ENCODE results near the gene LMF2.

Gene LMF2

DNA sequence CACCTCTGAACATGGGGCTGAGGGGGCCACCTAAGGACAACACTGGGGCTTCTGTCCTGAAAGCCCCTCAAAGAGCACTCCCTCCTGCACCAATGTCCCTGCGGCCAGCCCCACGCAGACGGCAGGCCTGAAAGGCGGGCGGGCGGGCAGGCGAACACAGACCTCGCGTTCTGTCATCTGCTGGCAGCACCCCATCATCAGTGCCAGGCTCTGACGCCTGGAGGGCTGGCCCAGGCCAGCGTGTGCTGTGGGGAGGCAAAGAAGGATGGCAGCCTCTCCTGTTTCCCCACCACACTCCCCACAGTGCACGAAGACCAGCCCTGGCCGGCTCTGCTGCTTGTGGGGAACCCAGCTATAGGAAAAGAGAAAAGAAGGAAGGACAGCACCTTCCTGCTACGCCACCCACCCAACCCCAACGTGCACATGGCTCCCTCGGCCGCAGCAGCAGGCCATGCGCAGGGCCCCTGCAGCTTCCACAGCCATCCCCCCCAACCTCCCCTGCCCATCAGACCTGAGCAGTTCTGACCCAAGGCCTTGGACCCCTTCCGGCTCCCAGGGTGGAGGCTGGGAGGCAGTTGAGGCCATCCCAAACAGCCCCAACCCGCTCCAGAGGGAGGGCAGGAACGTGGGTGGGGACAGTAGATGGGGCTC is 36.2 kb downstream of the LMF2 start:
- H3K27ac ChIP-seq, result peak overlapping the region; percentile 47
- no peak for DNase-seq (ENCODE audit: low read depth, low spot score)

DNA sequence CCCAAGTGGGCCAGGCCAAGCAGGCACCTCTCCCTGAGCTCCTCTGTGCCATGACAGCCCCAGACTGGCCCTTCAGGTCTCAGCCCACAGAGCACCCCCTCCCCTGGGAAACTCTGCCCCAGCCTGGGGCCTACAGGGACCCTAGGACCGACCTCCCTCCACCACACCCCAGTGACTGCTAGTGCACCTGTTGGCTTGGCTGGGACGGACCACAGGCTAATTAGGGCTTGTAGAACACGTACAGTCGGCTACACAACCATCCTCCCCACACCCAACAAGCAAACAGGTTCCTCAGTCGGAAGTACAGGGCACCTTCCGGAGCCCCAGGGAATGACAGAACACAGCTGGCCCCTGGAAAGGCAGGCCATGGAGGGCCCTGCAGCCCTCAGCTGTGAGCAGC is 37.0 kb downstream of the LMF2 start:
- peak overlapping the region; percentile 47 for H3K27ac ChIP-seq
- DNase-seq (ENCODE audit: low read depth, low spot score), result no peak

DNA sequence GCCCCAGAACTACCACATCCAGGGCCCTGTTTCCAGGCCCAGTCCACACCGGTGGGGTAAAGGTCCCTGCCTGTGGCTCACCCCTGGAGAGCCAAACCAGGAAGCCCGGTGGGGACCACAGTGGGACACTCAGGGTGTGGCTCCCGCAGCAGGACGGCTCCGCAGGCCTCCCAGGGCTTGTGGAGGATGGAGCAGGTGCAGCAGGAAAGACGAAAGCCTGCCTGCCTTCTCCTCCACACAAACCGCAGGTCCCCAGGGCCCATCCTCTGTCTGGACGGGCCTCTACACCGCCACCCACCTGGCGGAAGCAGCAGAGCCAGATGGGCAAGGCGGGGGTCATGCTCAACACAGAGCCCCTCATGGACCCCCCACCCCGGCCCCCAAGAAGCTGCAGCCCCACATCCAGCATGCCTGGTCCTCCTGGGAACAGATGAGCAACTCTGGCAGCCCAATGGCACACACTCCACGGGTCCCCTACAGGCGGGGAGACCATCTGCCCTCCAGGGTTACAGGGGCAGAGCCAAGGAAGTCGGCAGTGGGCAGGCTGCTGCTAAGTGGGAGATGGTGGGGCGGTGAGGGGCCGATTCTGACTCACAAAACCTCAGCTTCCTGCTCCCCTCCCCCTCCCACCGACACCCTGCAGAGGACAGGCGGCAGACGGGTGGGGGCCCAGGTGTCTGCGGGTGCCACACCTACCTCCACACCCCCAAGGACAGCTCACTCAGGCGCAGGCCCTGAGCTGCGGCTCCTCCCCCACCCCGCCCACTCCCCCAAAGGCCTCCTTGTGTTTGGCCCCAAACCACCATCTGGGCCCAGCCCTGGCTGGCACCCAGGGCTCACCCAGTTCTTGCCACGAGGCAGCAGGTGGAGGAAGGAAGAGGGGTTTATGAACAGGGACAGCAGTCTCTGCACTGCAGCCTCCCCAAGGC is 37.9 kb downstream of the LMF2 start:
- DNase-seq (ENCODE audit: low read depth, low spot score), result peak; percentile 37
- H3K27ac ChIP-seq, result peak overlapping the region; percentile 47

DNA sequence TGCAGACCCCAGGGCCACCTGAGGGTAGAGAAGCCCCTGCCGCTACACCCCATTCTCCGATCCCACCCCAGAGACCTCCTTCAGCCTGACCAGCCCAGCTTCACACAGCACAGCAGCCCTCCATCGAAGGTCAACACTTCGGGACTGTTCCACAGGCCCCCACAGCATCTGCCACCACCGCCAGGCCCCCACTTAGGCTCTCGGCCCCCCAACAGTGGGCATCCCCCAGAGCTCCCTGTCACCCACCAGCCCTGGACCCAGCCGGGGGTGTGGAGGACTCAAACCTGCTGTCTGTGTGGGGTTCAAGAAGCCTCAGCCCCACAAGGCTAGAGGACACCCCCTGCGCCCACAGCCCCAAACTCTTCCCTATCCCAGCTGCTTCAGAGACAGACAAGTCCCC is 38.9 kb downstream of the LMF2 start:
- DNase-seq (ENCODE audit: low read depth, low spot score), result no peak
- no peak overlapping the region for H3K27ac ChIP-seq

DNA sequence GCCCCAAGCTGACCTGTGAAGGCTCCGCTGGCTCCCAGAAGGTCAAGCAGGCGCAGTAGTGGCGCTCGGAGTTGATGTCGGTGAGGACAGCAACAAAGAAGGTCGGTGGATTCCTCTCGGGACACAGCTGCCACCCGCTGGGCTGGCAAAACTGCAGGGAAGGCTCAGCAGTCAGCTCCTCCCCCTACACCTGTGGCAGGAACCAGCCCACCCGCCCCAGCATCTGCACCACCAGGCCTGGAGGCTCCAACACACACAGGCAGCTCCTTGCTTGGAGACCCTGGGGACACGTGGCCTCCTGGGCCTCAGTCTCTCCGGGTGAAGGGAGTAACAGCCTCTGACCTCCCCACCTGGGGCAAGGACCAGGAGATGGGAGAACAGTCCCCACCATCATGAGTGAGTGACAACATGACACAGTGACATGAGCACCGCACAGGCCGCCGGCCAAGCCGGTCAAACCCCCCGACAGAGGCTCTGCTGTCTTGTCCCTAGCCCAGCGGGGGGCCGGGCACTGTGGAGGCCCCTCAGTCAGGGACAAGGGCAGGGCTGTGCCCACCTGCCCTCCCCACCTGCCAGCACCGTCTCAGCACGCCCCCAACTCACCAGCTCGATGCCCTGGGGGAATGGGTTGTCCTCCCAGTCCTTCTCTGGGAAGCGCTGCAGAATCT is 39.6 kb downstream of the LMF2 start:
- H3K27ac ChIP-seq, result no peak overlapping the region
- DNase-seq (ENCODE audit: low read depth, low spot score), result no peak

DNA sequence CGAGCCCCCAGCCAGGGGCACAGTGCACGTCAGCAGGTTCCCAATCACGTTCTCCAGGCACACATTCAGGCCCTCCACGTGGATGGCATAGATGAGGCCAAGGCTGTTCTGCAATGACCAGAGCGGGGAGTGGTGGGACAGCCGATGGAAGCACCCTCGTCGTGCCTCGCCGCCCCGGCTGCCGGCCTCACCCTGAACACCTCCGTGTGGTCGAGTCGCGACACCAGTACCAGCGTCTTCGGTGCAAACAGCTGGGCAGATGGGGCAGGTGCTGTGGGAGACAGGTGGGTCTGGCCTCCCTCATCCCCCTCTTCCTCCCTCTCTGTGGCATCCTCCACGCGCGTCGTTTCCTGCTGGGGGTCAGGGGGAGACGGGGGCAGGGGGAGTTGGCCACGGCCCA is 40.2 kb downstream of the LMF2 start:
- DNase-seq (ENCODE audit: low read depth, low spot score), result no peak
- H3K27ac ChIP-seq, result no peak overlapping the region

DNA sequence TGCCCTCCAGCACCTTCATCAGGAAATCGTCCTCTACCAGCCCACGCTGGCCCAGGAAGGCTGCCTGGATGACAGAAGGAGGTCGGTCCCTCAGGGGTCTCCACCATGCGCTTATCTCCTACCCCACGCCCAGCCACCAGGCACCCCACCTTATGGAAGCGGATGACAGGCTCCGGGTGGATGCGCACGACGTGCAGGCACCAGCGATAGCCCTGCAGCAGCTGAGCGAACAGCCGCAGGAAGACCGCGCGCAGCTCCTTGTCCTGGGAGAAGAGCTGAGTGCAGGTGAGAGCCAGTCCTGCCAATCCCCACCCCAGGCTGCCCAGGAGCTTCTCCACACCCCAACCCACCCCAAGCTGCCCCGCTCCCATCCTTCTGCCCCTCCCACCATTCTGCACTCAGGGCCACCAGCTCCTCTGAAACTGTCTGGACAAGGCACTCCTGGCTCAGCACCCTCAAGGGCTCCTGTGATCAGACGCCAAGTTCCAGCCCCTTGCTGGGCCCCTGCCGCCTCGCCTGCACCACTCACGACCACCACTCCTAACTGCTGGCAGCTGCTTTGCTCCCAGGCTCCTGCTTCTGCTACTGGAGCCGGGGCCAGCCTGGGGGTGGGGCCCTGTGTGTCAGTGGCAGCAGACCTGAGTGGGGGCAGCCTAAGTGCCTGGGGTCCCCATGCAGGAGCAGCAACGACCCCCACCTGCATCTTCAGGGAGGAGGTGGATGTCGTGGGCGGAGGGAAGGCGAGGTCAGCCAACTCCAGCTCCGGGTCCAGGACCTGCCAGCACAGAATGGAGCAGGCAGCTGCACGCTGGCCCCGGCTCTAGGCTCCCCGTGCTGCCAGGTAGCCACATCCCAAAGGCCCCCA is 42.2 kb downstream of the LMF2 start:
- DNase-seq (ENCODE audit: low read depth, low spot score), result no peak
- no peak overlapping the region for H3K27ac ChIP-seq

DNA sequence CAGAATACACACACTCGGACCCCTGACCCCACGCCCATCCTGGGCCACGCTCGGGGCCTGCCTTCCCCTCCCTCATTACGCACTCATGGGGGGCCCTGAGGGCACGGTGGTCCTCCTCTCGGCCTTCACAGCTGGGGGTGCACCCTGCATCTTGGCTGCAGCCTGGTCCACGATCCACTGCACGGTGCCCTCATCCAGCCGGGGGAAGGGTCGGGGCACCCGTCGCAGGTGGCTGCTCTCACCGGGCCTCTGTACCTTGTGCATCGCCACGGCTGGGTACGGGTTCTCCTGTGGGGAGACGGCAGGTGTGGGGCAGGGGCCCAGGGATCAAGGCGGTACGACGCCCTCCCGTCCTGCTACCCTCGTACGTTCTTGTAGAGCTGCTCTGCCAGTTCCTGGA is 43.1 kb downstream of the LMF2 start:
- DNase-seq (ENCODE audit: low read depth, low spot score), result no peak
- no peak overlapping the region for H3K27ac ChIP-seq

DNA sequence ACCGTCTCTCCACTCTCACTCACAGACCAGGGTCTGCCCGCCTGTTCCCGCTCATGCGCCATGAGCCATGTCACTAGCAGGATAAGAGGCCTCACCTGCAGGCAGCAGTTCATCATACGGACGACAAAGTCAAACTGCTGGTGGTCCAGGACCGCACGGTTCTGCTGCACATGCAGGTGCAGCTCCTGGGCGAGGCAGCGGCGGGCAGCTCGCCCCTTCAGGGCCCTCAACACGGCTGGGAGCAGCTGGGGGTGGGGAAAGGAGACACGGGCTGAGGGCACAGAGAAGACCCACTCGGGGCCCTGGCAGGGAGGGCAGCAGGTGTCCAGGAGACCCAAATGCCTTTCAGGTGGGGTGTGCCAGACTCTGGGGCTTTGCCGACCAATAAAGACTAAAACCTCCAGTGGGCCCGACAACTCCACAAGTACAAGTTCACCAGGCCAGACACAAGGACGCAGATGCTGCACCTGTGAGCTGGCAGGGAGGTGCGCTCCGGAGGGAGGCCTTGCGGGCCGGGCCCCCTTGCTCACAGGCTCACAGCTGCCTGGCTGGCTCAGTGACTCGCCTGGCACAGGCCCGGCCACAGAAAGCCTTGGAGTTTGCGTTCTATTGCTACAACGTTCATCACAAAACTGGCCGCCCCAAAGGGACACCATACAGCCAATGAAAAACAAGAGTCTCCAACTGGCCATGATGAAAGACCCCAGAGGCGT is 44.2 kb downstream of the LMF2 start:
- no peak overlapping the region for H3K27ac ChIP-seq

DNA sequence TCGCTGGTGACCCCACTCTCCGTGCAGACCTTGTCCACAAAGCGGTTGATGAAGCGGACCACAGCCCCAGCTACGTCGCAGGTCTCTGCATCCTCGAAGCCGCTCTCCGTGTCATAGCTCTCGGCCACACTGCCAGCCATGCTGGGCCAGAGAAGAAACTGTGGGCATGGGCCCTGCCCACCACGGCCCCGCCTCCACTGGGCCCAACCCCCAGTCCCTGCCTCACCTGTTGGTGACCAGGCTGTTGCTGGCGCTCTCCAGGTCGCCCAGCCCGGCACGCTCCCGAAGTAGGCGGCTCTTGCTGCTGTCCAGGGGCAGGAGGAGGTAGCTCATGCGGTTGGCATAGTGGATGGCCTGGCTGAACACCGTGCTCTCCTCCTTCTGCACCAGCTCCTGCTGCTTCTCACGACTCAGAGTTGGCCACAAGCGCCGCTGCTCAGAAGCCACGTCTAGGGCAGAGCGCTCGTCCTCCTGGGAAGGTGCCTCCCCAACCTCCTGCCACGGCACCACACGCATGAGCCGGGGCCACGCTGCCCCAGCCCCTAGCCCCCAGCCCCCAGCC is 45.4 kb downstream of the LMF2 start:
- no peak overlapping the region for H3K27ac ChIP-seq
- no peak for DNase-seq (ENCODE audit: low read depth, low spot score)

More for the DNA sequence above, 44.2 kb downstream of the LMF2 start:
- no peak for DNase-seq (ENCODE audit: low read depth, low spot score)

DNA sequence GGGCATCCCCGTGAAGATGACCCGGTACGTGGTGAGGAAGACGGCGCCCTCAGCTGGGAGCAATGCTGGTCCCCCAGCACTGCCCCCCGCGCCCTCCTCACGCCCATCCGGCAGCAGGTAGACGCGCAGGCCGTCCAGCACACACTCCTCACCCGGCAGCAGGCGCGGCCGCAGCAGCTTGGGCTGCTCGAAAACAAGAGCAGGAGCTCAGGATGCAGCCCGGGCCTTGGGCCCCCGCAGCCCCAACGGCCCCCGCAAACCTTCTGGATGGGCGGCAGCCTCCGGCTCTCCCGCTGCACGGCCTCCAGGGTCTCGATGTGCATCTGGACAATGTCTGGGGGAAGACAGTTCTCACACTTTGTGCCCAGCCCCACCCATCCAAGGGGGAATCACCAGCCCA is 46.0 kb downstream of the LMF2 start:
- DNase-seq (ENCODE audit: low read depth, low spot score), result no peak
- H3K27ac ChIP-seq, result no peak overlapping the region

DNA sequence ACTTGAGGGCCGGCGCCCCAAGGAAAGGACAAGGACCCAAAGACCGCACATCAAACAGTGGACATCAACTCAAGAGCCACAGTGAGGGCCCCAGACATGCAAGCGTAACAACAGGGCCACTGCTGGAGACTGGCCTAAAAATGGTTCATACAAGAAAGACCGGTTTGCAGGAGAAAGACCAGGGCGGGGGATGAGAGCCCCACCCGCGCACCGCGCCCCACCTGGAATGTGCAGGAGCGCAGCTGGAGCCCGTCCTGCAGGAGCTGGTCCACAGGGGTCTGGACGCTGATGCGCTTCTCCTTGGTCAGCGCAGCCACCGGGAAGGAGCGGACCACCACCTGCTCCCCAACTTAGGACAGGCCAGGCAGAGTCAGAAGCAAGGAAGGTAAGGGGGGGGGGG is 46.6 kb downstream of the LMF2 start:
- peak overlapping the region; percentile 28 for H3K27ac ChIP-seq

DNA sequence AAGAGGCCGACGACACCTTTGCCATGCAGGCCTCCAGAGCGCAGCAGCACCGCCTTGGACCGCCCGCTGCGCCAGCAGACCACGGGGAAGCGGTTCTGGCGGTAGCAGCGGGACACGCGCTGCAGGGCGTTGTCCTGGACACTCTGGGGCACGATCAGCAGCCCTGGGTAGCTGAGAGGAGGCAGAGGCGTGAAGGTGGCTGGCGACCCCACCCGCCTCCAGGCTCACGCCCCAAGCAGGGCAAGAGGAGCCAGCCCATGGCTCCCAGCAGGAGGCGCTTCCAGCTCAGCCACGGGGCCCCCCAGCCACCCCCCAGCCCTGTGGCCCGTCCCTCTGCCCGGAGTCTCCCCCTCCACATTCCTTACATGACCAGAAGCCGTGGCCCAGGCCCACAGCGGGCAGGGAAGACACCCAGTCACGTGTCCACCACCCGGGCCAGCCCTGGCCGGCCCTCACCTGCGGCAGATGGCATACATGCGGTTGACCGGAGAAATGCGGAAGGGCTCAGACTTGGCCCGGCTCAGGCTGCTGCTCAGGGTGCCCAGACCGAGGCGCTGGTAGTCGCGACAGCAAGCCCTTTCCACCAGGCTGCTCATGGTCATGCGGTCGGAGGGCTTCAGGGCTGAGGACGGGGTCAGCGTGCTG is 47.9 kb downstream of the LMF2 start:
- no peak for DNase-seq (ENCODE audit: low read depth, low spot score)
- H3K27ac ChIP-seq, result no peak overlapping the region

More for the DNA sequence above, 46.6 kb downstream of the LMF2 start:
- DNase-seq (ENCODE audit: low read depth, low spot score), result no peak

DNA sequence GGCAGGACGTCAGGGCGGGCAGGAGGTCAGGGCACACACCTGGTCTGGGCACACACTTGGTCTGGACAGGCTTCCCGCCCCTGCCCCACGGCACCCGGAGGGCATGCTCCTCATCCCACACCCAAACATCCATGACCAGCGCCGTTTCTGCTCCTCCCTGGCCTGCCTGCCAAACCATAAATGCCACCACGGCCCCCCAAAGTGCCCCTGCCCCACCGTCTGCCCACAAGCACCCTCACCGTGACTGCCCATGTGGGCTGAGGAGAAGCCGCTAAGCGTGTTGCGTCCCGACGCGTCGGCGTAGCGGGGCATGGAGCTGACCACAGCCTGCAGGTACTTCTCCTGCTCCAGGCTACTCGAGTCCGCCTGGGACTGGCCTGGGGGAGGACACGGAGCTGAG is 48.5 kb downstream of the LMF2 start:
- DNase-seq (ENCODE audit: low read depth, low spot score), result no peak
- H3K27ac ChIP-seq, result no peak overlapping the region

DNA sequence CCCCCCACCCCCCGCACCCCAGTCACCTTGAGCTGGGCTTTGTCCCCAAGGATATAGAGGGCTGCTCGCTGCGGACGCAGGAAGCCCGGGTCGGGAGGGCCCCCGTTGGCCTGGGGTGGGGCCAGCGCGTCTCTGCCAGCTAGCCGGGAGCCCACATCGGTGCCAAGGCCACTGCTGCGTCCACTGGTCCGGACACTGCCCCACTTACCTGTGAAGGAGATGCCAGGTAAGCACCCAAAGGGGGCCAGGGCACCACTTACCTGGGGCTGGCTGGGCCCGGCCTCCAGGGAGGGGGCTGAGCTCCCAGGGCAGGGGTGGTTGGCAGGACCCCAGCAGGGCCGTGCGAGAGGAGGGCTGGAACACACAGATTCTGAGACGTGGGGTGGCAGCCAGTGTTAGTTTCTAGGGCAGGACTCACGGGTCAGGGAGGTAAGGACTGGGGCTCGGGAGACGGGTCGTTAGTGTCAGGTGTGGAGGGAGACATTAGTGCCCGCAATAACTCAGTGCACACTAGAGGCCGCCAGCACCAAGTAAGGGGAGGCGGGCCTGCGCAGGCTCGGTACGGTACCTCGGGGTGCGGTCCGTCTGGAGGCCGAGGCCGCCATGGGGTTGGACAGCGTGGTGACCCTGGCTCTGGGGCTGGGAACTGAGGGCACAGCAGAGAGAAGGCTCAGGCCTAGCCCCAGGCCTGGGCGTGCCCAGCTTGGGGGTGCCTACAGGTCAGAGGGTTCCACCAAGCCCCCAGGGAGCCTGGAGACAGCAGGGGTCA is 50.9 kb downstream of the LMF2 start:
- no peak overlapping the region for H3K27ac ChIP-seq
- no peak for DNase-seq (ENCODE audit: low read depth, low spot score)

DNA sequence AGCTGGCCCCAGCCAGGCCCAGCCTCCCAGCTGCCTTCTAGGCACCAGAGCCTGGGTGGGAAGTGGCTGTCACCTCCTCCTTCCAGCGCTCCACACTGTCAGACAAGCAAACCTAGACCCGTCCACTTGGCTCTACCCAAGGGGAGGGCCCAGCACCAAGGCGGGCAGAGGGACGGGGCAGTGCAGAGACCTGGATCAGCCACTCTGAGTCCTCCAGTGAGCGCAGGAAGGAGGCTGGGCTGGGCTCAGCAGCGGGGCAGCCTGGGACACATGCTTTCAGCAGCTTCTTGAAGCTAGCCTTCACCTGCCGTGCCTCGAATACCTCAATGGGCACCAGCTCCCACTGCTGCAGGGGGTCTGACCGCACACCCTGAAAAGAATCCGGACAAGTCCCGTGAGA is 51.5 kb downstream of the LMF2 start:
- no peak for DNase-seq (ENCODE audit: low read depth, low spot score)
- no peak overlapping the region for H3K27ac ChIP-seq

DNA sequence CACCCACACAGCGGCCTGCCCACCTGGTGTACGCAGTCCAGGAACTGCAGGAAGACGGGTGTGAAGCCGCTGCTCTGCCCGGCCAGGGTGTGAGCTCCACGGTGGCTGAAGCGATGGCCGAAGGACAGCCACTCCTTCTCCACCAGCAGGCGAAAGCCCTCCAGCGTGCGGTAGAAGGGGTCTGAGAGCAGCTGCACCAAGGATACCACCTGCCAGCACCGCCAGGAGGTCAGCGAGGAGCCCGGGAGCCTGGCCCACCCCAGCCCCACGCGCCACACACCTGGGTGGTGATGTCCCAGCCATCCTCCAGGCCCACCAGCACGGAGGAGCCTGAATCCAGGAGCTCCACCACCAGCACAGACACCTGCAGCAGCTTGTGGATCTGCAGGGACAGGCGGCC is 52.3 kb downstream of the LMF2 start:
- H3K27ac ChIP-seq, result no peak overlapping the region
- DNase-seq (ENCODE audit: low read depth, low spot score), result no peak

DNA sequence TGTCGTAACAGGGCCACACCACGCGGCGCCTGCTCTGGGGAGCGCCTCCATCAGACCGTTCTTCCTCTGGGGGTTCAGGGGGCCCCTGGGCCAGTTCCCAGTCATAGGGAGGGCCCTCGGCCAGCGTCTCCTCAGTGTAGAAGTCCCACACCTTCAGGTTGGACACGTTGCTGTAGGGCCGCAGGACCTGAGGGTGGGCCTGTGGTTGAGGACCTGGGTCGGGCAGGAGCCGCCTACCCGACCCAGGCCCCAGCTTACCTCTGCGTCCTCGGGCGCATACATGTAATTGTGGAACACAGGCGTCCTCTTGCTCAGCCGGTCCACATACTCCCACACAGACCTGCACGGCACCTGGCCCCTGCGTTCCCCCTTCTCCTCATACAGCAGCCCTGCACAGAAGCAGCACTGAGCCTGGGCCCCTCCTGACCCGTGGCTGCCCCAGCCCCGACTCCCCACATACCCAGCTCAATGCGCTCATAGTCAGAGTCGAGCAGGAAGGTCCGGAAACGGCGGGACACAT is 52.9 kb downstream of the LMF2 start:
- no peak overlapping the region for H3K27ac ChIP-seq
- no peak for DNase-seq (ENCODE audit: low read depth, low spot score)

Data from epithelial cell of prostate (primary cell).